Muscle of leg (tissue), 11 donors: ENCODE measurements around the gene ANKRD11. TPM values are rescaled to one million over a fixed set of nuclear protein-coding genes. Genes with fewer than 3 reads are reported as not detected.

Experiments
- DNase-seq: peaks from one replicate; pipeline ENCODE4 v3.0.0; 2013
- H3K27ac ChIP-seq: one replicate; pipeline ENCODE4 v1.5.1; 2013; ENCODE audit warnings: mild to moderate bottlenecking, low read length, control low read depth
- H3K27me3 ChIP-seq: one replicate; pipeline ENCODE4 v1.6.1; 2013; ENCODE audit warnings: low read length; ENCODE audit not compliant: control insufficient read depth, insufficient read depth
- H3K36me3 ChIP-seq: one replicate; pipeline ENCODE4 v1.6.1; 2013; ENCODE audit warnings: low read length; ENCODE audit not compliant: control insufficient read depth, insufficient read depth
- H3K4me1 ChIP-seq: one replicate; pipeline ENCODE4 v1.6.1; 2013; ENCODE audit warnings: low read length; ENCODE audit not compliant: control insufficient read depth, insufficient read depth
- H3K4me3 ChIP-seq: one replicate; pipeline ENCODE4 v1.5.1; 2013; ENCODE audit warnings: low read length, control low read depth
- H3K9me3 ChIP-seq: replicated peaks from 2 replicates; pipeline ENCODE4 v1.6.1; 2013; ENCODE audit warnings: low read depth, low read length; ENCODE audit not compliant: control insufficient read depth
- WGBS: methylation state at CpG from one replicate; pipeline ENCODE4 v1.1.5; 2013; ENCODE audit warnings: missing lambda C conversion rate; ENCODE audit not compliant: insufficient coverage; 5-methylcytosine and 5-hydroxymethylcytosine counted together
- polyA plus RNA-seq, 8 donors: library from polyadenylated mRNA; unstranded; fragments of 120-200 nt; gene quantifications; one replicate each; pipeline versions ENCODE4 v1.2.1 to v1.2.3, GENCODE V29; 2013; ENCODE audit warnings: inconsistent platforms in 1 of 8, low replicate concordance in 1 of 8; ENCODE audit not compliant: insufficient read length in 8 of 8, insufficient read depth in 1 of 8
- total RNA-seq: library from RNA; stranded (reverse); fragments of 120-200 nt; gene quantifications from one replicate; pipeline ENCODE4 v1.2.4, GENCODE V29; 2013

Gene ANKRD11
- total and polyA plus RNA-seq, 9 donors: 34.0 to 79.8 (median 63.6) TPM

DNA sequence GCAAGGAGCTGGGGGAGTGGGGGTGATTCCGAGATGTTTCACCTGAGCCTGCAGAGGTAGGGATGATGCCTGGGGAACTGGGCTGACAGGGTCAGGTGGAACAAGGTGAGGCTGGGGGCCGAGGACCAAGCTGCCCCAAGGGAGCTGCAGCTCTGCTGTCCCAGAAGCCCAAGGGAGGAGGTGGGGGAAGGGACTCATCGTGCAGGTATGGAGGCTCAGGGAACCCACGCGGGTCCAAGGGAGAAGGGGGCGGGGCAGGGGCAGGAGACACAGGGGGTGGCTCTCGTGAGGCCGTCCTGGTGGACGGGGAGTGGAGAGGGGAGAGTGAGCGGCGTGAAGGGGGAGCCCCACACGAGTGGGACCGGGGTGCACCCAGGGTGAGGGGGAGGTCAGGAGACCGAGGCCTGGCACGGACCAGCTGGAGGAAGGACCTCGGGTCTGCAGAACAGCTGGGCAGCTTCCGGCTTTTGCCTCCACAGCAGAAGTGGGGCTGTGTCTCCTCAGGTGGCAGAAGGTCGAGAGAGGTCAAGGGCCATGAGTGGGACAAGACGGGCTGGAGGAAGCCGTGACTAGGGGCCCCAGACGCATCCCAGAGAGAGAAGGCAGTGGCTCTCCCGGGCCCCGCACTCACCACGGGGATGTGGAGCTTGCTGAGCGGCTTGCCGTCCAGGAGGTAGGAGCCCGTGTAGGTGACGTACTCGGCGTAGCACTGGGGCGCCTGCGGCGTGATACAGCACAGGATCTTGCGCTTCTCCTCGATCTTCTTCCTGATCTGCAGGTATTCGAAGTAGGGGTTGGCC, 211.7 kb downstream of the ANKRD11 start:
- 87% methylated on average over 30 of the region's 36 CpGs for WGBS
- Histone ChIP-seq H3K9me3 (no peaks in the 10 kb centered on the region), H3K27ac (no peak overlapping the region), H3K27me3 (no peaks in the 10 kb centered on the region), H3K4me1 (no peaks in the 10 kb centered on the region), H3K4me3 (no peak overlapping the region), H3K36me3 (peaks cover 88% of the 10 kb centered on the region)
- no peak for DNase-seq

DNA sequence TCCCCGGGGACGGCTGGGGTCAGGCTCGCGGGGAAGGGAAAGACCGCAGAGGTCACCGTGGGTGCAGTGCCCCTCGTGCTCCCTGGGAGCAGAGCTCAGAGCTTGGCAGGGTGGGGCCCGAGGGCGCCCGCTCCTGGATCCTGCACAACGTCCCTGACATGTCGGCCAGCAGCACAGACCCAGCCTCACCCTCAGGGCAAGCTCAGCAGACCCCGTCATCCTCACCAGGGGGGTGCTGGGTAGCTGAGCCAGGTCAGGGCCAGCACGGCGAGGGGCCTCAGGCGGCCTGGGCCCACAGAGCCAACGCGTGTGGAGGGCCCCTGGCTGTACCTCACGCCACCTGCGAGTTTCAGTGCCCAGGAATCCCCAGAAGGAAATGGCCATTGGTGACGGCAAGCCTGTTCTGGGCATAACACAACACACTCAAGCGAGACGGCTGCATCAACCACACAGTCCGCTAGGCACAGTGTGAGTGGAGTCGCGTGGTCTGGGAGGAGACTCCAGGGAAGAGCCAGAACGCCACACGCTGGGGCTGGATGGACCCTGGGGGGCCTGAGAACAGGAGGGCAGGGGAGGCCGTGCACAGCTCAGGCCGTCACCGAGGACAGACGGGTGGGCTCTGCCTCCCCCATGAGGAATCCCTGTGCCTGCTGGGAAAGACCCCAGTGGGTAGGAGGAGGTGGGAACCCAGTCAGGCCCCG, 212.6 kb downstream of the ANKRD11 start:
- no peak for DNase-seq
- Histone ChIP-seq H3K9me3 (no peaks in the 10 kb centered on the region), H3K4me3 (no peak overlapping the region), H3K27ac (no peak overlapping the region), H3K27me3 (no peaks in the 10 kb centered on the region), H3K36me3 (peaks cover 85% of the 10 kb centered on the region), H3K4me1 (no peaks in the 10 kb centered on the region)
- 84% methylated on average over 28 of the region's 33 CpGs for WGBS

DNA sequence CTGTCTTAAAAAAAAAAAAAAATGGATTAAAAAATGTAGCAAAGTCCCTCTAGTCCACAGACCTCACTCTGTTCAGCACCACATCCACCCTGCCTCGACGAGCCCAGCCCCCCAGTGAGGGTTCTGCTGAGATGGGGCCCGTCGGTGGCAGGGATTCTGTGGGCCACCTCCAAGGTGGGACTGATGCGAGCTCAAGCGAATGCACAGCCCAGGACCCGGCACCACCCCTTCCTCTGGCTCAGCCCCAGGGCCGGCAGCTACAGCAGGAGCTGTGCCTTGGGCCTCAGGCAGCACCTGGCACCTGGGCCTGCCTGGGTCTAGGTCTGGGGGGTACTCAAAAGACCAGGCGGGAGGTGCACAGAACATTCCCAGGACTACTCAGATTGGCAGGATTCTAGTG, 213.3 kb downstream of the ANKRD11 start:
- Histone ChIP-seq H3K36me3 (peaks cover 86% of the 10 kb centered on the region), H3K27me3 (no peaks in the 10 kb centered on the region), H3K4me1 (no peaks in the 10 kb centered on the region), H3K27ac (no peak overlapping the region), H3K9me3 (no peaks in the 10 kb centered on the region), H3K4me3 (no peak overlapping the region)
- no peak for DNase-seq
- 73% methylated on average over 6 of the region's 9 CpGs for WGBS

DNA sequence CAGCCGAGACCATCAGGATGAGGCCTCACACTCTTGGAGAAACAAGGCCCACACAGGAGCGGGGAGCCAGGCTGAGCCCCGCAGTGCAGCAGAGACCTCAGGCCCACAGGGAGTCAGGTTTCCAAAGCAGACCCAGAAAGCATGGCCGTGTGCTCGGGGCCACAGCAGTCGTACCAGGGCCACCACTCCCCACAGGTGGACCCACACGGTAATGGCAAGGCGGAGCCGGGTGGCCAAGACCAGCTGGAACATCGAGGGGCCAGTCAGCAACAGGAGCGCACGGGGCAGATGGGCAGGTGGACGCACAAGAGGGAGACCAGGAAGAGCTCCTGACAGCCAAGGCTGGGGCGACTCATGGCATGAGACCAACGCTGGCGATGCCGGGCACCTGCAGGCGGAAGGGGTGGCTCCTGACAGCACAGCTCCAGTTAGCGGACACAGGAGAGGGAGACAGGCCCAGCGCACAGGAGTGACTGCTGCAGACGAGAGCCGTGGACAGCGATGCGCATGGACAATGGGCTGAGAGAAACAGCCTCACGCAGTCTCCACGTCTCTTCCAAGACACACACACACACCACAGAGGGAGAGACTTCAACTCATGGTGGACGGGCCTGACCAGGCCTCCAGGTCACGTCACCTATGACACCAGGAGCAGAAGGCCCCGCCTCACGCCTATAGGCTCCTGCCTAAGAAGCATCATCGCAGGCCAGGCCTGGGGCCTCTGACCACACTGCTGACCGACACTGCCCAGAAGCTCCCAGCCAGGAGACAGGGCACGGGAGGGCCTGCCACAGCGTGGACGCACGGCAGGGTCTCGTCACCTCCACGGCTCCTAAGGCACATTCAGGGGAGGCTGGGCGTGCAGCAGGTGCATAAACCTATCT, 214.3 kb downstream of the ANKRD11 start:
- Histone ChIP-seq H3K27me3 (no peaks in the 10 kb centered on the region), H3K4me3 (no peak overlapping the region), H3K36me3 (peaks cover 86% of the 10 kb centered on the region), H3K4me1 (no peaks in the 10 kb centered on the region), H3K9me3 (no peaks in the 10 kb centered on the region), H3K27ac (no peak overlapping the region)
- DNase-seq: no peak
- WGBS: 89% methylated on average over 39 of the region's 39 CpGs

DNA sequence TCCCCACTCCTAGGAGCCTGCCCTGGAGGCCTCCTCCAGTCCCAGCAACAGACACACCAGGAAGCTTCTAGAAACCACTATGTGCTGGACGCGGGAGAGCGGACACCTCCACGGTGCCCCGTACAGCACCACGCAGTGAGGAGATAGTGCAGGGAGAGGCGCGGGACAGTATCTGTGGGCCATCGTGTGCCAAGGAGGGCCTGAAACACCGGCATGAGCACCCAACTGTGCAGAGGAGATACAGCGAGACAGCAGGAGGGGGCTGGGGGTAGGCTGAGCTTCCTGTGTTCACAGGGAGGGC, 215.1 kb downstream of the ANKRD11 start:
- no peak for DNase-seq
- Histone ChIP-seq H3K4me3 (no peak overlapping the region), H3K27me3 (no peaks in the 10 kb centered on the region), H3K4me1 (no peaks in the 10 kb centered on the region), H3K9me3 (no peaks in the 10 kb centered on the region), H3K36me3 (peaks cover 86% of the 10 kb centered on the region), H3K27ac (no peak overlapping the region)
- 95% methylated on average over 11 of the region's 11 CpGs for WGBS

DNA sequence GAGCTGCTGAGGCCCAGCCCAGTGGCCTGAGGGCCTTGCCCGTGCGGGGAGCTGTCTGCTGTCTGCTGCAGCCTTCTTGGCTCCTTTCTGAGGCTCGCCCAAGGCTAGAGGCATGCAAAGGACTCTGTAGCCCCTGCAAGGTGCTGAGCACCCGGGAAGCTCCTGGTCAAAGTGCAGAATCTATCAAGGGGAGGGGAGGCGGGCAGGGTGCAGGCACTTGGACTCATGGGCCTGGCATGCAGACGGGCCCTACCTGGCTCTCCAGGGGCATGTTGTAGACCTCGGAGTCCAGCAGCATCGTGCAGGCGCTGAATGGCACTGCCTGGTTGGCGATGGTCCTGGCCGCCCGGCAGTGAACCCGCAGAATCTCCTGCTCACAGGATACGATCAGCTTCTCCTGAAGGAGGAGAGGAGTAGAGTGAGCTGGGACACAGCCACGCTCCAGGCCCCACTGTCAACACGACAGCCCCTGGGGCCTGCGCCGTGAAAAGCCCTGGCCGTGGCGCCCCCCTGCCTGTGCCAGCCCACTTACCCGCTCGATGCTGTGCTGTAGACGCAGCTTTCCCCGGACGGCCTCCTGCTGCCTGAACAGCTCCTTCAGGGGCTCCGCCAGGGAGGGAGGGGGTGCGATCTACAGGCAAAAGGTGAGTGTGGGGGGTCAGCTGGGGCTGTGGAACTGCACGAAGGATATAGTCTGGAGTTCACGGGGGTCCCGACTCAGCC, 215.6 kb downstream of the ANKRD11 start:
- Histone ChIP-seq H3K4me3 (no peak overlapping the region), H3K27ac (no peak overlapping the region), H3K36me3 (peaks cover 86% of the 10 kb centered on the region), H3K27me3 (no peaks in the 10 kb centered on the region), H3K4me1 (no peaks in the 10 kb centered on the region), H3K9me3 (no peaks in the 10 kb centered on the region)
- no peak for DNase-seq
- WGBS: 90% methylated on average over 20 of the region's 30 CpGs

DNA sequence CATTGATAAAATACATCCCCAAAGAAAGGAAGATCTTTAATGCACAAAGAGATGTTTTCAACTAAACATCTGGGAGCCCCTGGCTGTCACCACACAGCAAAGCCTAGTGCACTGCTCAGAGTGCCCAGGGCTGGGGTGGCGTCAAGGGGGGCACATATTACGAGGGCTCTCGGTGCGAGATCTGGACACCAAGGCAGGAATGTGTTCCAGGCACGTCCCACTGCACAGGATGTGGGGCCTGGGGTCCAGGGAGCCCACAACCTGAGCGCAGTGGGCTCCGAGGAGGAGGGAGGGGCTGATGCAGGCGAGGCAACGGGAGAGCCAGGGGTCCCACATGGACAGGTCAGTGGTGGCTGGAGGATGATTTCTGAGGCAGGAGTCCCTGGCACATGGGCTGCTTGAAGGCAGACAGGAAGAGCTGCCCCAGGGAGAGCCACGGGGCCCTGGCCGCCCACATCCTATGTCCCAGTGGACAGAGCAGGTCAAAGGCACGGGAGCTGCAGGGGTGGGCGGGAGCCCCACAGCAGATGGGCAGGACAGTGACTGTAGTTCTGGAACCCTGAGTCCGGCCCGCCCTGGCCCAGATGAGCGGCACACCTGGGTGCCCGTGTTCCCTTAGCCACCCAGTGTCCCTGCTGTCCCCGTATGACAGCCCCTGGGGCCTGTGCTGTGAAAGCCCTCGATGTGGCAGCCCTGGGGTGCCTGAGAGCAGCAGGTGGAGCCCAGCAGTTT, 216.5 kb downstream of the ANKRD11 start:
- H3K36me3 ChIP-seq: peaks cover 88% of the 10 kb centered on the region

DNA sequence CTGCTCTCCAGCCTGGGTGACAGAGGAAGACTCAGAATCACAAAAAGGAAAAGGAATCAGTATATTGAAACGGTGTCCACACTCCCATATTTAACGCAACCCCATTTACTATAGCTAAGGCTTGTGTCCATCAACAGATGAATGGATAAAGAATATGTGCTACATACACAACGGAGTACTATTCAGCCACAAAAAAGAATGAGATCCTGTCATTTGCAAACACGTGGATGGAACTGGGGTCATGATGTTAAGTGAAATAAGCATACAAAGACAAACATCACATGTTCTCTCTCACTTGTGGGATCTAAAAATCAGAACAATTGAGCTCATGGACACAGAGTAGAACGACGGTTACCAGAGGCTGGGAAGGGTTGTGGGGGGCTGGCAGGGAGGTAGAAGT, 217.7 kb downstream of the ANKRD11 start:
- H3K4me1 ChIP-seq: no peaks in the 10 kb centered on the region
- H3K9me3 ChIP-seq: no peaks in the 10 kb centered on the region
- DNase-seq: no peak
- no peak overlapping the region for H3K27ac ChIP-seq
- no peak overlapping the region for H3K4me3 ChIP-seq
- H3K36me3 ChIP-seq: peaks cover 80% of the 10 kb centered on the region
- no peaks in the 10 kb centered on the region for H3K27me3 ChIP-seq
- WGBS: no CpG with 5 or more reads among the region's 6 CpGs

More for the DNA sequence above, 216.5 kb downstream of the ANKRD11 start:
- 89% methylated on average over 19 of the region's 19 CpGs for WGBS
- no peak overlapping the region for H3K4me3 ChIP-seq
- H3K4me1 ChIP-seq: no peaks in the 10 kb centered on the region
- no peak overlapping the region for H3K27ac ChIP-seq
- no peak for DNase-seq
- H3K27me3 ChIP-seq: no peaks in the 10 kb centered on the region
- no peaks in the 10 kb centered on the region for H3K9me3 ChIP-seq

DNA sequence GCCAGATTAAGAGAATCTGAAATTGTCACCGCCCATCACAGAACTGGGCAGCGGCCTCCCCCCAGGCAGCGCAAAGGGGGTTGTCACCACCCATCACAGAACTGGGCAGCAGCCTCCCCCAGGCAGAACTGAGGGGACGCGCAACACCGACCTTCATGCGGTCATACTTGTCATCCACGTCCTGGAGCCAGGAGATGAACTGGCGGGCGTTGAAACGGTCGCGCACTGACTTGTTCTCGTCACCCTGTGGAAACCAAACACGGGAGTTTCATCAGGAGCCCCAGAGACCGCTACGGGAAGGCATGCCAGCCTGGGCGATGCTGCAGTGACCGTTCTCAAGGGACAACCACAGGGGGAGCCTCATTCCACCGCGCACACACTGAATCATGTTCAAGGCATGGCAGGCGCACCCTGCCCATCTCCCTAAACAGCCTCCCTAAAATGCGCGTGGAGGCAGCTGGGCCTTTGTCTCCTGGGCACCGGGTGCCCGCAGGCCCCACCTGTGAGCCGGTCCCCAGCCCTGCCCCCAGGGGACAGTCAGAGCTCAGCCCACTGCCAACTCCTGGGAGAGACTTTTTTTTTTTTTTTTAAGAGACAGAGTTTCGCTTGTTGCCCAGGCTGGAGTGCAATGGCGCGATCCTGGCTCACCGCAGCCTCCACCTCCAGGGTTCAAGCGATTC, 219.6 kb downstream of the ANKRD11 start:
- H3K27me3 ChIP-seq: no peaks in the 10 kb centered on the region
- no peaks in the 10 kb centered on the region for H3K4me1 ChIP-seq
- no peak for DNase-seq
- H3K9me3 ChIP-seq: no peaks in the 10 kb centered on the region
- H3K4me3 ChIP-seq: no peak overlapping the region
- no peak overlapping the region for H3K27ac ChIP-seq
- H3K36me3 ChIP-seq: peaks cover 79% of the 10 kb centered on the region
- 89% methylated on average over 30 of the region's 32 CpGs for WGBS
